ENCODE data around the gene AHNAK.

Gene AHNAK

DNA sequence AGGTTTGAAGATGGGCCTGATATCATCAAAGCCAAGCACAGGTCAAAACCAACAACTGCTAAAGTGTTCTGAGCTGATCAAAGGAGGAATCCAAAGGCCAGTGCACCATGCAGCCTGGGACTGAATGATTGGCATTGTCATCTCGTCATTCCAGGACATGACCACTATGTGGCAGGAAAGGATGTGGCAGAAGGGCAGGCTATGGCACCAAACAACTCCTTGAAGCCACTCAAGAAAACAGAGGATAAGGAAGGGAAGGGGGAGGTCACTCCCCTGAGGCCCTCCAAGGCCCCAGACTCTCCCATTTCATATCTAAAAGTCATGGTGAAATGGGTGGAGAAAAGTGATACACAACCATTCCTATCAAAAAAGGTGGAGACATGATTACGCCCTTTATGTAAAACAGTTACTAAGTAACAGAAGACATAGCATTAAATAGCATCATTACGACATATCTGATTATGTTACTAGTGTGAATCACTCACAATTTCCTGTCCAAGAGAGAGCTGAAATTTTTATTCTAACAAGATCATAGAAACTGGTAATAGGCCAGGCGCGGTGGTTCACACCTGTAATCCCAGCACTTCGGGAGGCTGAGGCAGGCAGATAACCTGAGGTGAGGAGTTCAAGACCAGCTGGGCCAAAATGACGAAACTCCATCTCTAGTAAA is 49.3 kb downstream of the AHNAK start:
- TF ChIP-seq RAD21 (IDR thresholded peaks at IDR 0.05; ENCODE audit: low read depth) = peak; percentile 77
- no peak for TF ChIP-seq CEBPB (IDR thresholded peaks at IDR 0.05)
- no peak for TF ChIP-seq USF1 (IDR thresholded peaks at IDR 0.05)

GRCh38 chr11:62496676-62497075 is 49.9 kb downstream of the AHNAK start:
- no peak for TF ChIP-seq TEAD4 (IDR thresholded peaks at IDR 0.05)
- no peak for TF ChIP-seq USF1 (IDR thresholded peaks at IDR 0.05)
- no peak for TF ChIP-seq TAF1 (IDR thresholded peaks at IDR 0.05; ENCODE audit: low read depth)
- TF ChIP-seq TCF12 (IDR thresholded peaks at IDR 0.05; ENCODE audit: low read depth) = no peak
- no peak for TF ChIP-seq EGR1 (IDR thresholded peaks at IDR 0.05)
- TF ChIP-seq RAD21 (IDR thresholded peaks at IDR 0.05; ENCODE audit: low read depth) = no peak
- no peak for TF ChIP-seq REST (IDR thresholded peaks at IDR 0.05; ENCODE audit: low read depth)
- TF ChIP-seq CEBPB (IDR thresholded peaks at IDR 0.05) = no peak
- no peak for TF ChIP-seq YY1 (IDR thresholded peaks at IDR 0.05; ENCODE audit: low read depth)
- TF ChIP-seq, protein P1, sequence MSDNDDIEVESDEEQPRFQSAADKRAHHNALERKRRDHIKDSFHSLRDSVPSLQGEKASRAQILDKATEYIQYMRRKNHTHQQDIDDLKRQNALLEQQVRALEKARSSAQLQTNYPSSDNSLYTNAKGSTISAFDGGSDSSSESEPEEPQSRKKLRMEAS (IDR thresholded peaks at IDR 0.05) = no peak
- TF ChIP-seq CREB1 (IDR thresholded peaks at IDR 0.05; ENCODE audit: low read depth) = no peak

DNA sequence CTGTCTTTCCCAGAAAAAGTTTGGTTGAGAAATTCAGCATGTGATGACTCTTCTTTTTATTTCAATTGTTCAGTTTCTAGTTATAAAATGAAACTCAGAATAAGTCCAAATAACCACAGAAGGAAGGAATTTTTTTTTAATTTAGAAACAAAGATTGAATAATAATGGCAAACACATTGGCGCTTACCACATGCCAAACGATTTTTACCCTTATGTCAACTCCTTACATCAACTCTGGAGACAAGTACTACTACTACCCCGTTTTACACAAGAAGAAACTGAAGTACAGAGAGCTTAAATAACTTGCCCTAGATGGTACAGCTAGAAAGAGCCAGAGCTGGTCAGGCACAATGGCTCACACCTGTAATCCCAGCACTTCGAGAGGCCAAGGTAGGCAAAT is 52.4 kb downstream of the AHNAK start:
- TF ChIP-seq CEBPB (IDR thresholded peaks at IDR 0.05) (no peak), TAF1 (IDR thresholded peaks at IDR 0.05; ENCODE audit: low read depth) (no peak), ZBTB7A (IDR thresholded peaks at IDR 0.05; ENCODE audit: low read depth) (no peak), FOXM1 (IDR thresholded peaks at IDR 0.05; ENCODE audit: borderline replicate concordance, low read depth) (no peak), EGR1 (IDR thresholded peaks at IDR 0.05) (no peak), TEAD4 (IDR thresholded peaks at IDR 0.05) (no peak), EP300 (IDR thresholded peaks at IDR 0.05; ENCODE audit: borderline replicate concordance) (no peak), USF1 (IDR thresholded peaks at IDR 0.05) (no peak), CREB1 (IDR thresholded peaks at IDR 0.05; ENCODE audit: low read depth) (no peak), TCF12 (IDR thresholded peaks at IDR 0.05; ENCODE audit: low read depth) (no peak), RAD21 (IDR thresholded peaks at IDR 0.05; ENCODE audit: low read depth) (no peak), YY1 (IDR thresholded peaks at IDR 0.05; ENCODE audit: low read depth) (no peak), NFIC (IDR thresholded peaks at IDR 0.05) (no peak)

DNA sequence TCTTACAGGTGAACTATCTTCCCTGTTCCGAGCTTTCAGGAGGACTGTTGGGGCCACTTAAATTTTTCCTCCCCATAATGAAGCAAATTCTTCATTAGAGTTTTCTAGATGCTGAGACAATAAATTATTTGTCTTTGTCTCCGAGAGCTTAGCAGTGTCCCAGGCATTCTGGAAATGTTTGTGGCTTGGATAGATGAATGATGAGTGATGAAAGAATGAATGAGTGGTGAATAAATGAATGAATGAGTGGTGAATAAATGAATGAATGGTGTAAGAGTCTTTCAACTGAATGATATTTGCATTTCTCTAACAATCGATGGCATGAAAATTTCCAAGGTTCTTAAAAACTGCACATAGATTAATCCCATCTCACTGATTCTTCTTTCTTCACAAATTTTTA is 52.8 kb downstream of the AHNAK start:
- no peak for TF ChIP-seq TCF12 (IDR thresholded peaks at IDR 0.05; ENCODE audit: low read depth)
- no peak for TF ChIP-seq YY1 (IDR thresholded peaks at IDR 0.05; ENCODE audit: low read depth)
- no peak for TF ChIP-seq CEBPB (IDR thresholded peaks at IDR 0.05)
- no peak for TF ChIP-seq REST (IDR thresholded peaks at IDR 0.05; ENCODE audit: low read depth)
- no peak for TF ChIP-seq RAD21 (IDR thresholded peaks at IDR 0.05; ENCODE audit: low read depth)
- no peak for TF ChIP-seq NFIC (IDR thresholded peaks at IDR 0.05)
- TF ChIP-seq, protein P1 (IDR thresholded peaks at IDR 0.05) = no peak
- TF ChIP-seq USF1 (IDR thresholded peaks at IDR 0.05) = no peak
- TF ChIP-seq EGR1 (IDR thresholded peaks at IDR 0.05) = no peak
- TF ChIP-seq CREB1 (IDR thresholded peaks at IDR 0.05; ENCODE audit: low read depth) = no peak

DNA sequence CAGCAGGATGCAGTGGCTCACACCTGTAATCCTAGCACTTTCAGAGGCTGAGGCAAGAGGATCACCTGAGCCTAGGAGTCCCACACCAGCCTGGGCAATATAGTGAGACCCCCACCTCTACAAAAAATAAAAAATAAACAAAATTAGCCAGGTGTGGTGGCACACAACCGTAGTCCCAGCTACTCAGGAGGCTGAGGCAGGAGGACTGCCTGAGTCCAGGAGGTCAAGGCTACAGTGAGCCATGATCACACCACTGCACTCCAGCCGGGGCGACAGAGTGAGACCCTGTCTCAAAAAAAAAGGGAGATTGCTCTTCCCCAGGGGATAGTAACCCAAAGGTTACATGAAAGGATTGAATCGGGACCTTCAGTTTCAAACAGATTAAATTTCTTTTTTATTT is 54.0 kb downstream of the AHNAK start:
- no peak for TF ChIP-seq TCF12 (IDR thresholded peaks at IDR 0.05; ENCODE audit: low read depth)
- TF ChIP-seq TAF1 (IDR thresholded peaks at IDR 0.05; ENCODE audit: low read depth) = no peak
- no peak for TF ChIP-seq EGR1 (IDR thresholded peaks at IDR 0.05)
- TF ChIP-seq CEBPB (IDR thresholded peaks at IDR 0.05) = no peak
- no peak for TF ChIP-seq EP300 (IDR thresholded peaks at IDR 0.05; ENCODE audit: borderline replicate concordance)
- TF ChIP-seq USF1 (IDR thresholded peaks at IDR 0.05) = no peak
- TF ChIP-seq, protein P1 (IDR thresholded peaks at IDR 0.05) = no peak
- TF ChIP-seq RAD21 (IDR thresholded peaks at IDR 0.05; ENCODE audit: low read depth) = no peak
- TF ChIP-seq NFIC (IDR thresholded peaks at IDR 0.05) = no peak
- no peak for TF ChIP-seq ZBTB7A (IDR thresholded peaks at IDR 0.05; ENCODE audit: low read depth)

Measured in Ishikawa (cell line).